K562 (cell line): ENCODE data around the gene FBXO46. TPM values are rescaled to one million over a fixed set of nuclear protein-coding genes. Genes with fewer than 3 reads are reported as not detected.
A peak's percentile ranks its signal among the peaks of the same experiment; 100 is the strongest.

ENCODE experiments used
- CCNT2 ChIP-seq: IDR thresholded peaks from 2 replicates; pipeline ENCODE4 v1.6.1; 2011; ENCODE audit warnings: borderline replicate concordance, low read depth, mild to moderate bottlenecking, moderate library complexity, mixed read lengths, low read length; ENCODE audit not compliant: insufficient read length; ENCODE audit errors: extremely low read depth
- DDX20 ChIP-seq: fragments of 450-650 bp; IDR thresholded peaks from 2 replicates; pipeline ENCODE4 v1.6.1; 2016; ENCODE audit warnings: missing genetic modification characterization, low read depth, mild to moderate bottlenecking, missing compliant biosample characterization, moderate library complexity
- ERF ChIP-seq: fragments of 450-650 bp; formaldehyde crosslinking; IDR thresholded peaks from 2 replicates; pipeline ENCODE4 v1.4.0; 2020; ENCODE audit warnings: mild to moderate bottlenecking, mixed read lengths
- ETS2 ChIP-seq: IDR thresholded peaks from 2 replicates; pipeline ENCODE4 v1.6.1; 2016; ENCODE audit warnings: borderline replicate concordance, missing genetic modification characterization, mild to moderate bottlenecking, moderate library complexity, missing compliant biosample characterization; ENCODE audit not compliant: poor library complexity, severe bottlenecking
- MTA2 ChIP-seq: fragments of 450-650 bp; IDR thresholded peaks from 2 replicates; pipeline ENCODE4 v1.6.1; 2016; ENCODE audit warnings: low read depth
- NFATC3 ChIP-seq: fragments of 450-650 bp; IDR thresholded peaks from 2 replicates; pipeline ENCODE4 v1.6.1; 2017; ENCODE audit warnings: mild to moderate bottlenecking
- PREB ChIP-seq: sonication (generic); formaldehyde crosslinking; IDR thresholded peaks from 2 replicates; pipeline ENCODE4 v1.8.1; 2023; ENCODE audit warnings: mild to moderate bottlenecking, missing genetic modification reagents
- SNAPC5 ChIP-seq: fragments of 250-450 bp; sonication (Bioruptor Pico); IDR thresholded peaks from 2 replicates; pipeline ENCODE4 v1.8.0; 2021; ENCODE audit warnings: moderate library complexity, mild to moderate bottlenecking, inconsistent platforms
- TAF9B ChIP-seq: fragments of 450-650 bp; IDR thresholded peaks from 2 replicates; pipeline ENCODE4 v1.6.1; 2018; ENCODE audit warnings: mild to moderate bottlenecking; ENCODE audit not compliant: partially characterized antibody
- TGIF2 ChIP-seq: sonication (generic); formaldehyde crosslinking; IDR thresholded peaks from 2 replicates; pipeline ENCODE4 v1.8.1; 2022; ENCODE audit warnings: mild to moderate bottlenecking, missing genetic modification reagents, moderate library complexity
- USF1 ChIP-seq: sonication (generic); formaldehyde crosslinking; IDR thresholded peaks from 2 replicates; pipeline ENCODE4 v1.9.0; 2022; ENCODE audit warnings: mild to moderate bottlenecking, missing genetic modification reagents
- XRCC4 ChIP-seq: IDR thresholded peaks from one replicate; pipeline ENCODE4 v1.6.1; 2011; ENCODE audit not compliant: insufficient read depth, insufficient read length; ENCODE audit errors: extremely low read depth
- ZNF23 ChIP-seq: fragments of 250-450 bp; sonication (Bioruptor Pico); IDR thresholded peaks from 2 replicates; pipeline ENCODE4 v1.4.0; 2020; ENCODE audit warnings: mild to moderate bottlenecking
- ZNF41 ChIP-seq: fragments of 250-450 bp; sonication (Bioruptor Pico); conservative IDR thresholded peaks from 2 replicates; pipeline ENCODE4 v1.4.0; 2020; ENCODE audit warnings: mild to moderate bottlenecking
- ZNF740 ChIP-seq, 3 experiments: fragments of 200-800 bp in 1 of 3; sonication (Bioruptor generic) in 1 of 3; sonication (generic) in 1 of 3; formaldehyde crosslinking in 1 of 3; IDR thresholded peaks; 2 replicates each; pipeline versions ENCODE4 v1.6.1 to v1.8.0; 2016 to 2022; ENCODE audit warnings: mild to moderate bottlenecking in 2 of 3, missing compliant biosample characterization in 2 of 3, missing genetic modification characterization in 2 of 3, missing genetic modification reagents in 1 of 3
- polyA plus RNA-seq, 8 experiments: library from polyadenylated mRNA; depleted of rRNA in 4 of 8; stranded (reverse) in 5 of 8; unstranded in 3 of 8; fragments of >200 nt; fragmentation: Nextera tagmentation in 2 of 8; fragmentation: Illumina TruSeq in 1 of 8; extraction: Ambion mirVana in 2 of 8; extraction: Trizol in 1 of 8; gene quantifications; 2 replicates each; pipeline versions ENCODE4 v1.2.1 to v1.2.3, GENCODE V29; 2011 to 2014; ENCODE audit warnings: inconsistent platforms in 1 of 8, missing spikeins in 1 of 8
- total RNA-seq, 7 experiments: library from RNA; depleted of rRNA in 6 of 7; stranded (reverse); fragments of >200 nt in 6 of 7; fragmentation: Illumina TruSeq in 2 of 7; extraction: Trizol in 2 of 7; gene quantifications; 2 replicates each; pipeline versions ENCODE4 v1.2.1 to v1.2.3, GENCODE V29; 2011 to 2021; ENCODE audit warnings: low replicate concordance in 1 of 7

FBXO46 gene
- total and polyA plus RNA-seq, 9 of the 15 experiments (the other 6 are each of a cell fraction or from before 2014, with no cell fraction given) = 1.5 to 36.1 (median 7.3) TPM

- TF ChIP-seq DDX20 (tag) (no peak), TAF9B (no peak), ETS2 (tag) (no peak), ZNF740 (CRISPR knock-in tag; IDR thresholded peaks at IDR 0.05) (no peak), ZNF740 (tag; IDR thresholded peaks at IDR 0.05) (peak in 1 of 2 experiments; percentile 37; a peak in 1 of 4 replicates), XRCC4 (no peak), NFATC3 (no peak), TGIF2 (CRISPR knock-in tag) (no peak), SNAPC5 (CRISPR knock-in tag) (no peak), ZNF23 (no peak), PREB (CRISPR knock-in tag) (no peak), ERF (CRISPR knock-in tag) (no peak), ZNF41 (CRISPR knock-in tag) (no peak), USF1 (CRISPR knock-in tag) (no peak), CCNT2 (no peak), MTA2 (0 out of 2 replicates have a peak, but pooled peaks have one; percentile 6)
Measured at GRCh38 chr19:45730368-45731288, at the start of gene FBXO46 (continued).
